WTC11 (cell line): ENCODE results near the gene GYS1. TPM values are rescaled to one million over a fixed set of nuclear protein-coding genes. Genes with fewer than 3 reads are reported as not detected.

ENCODE experiments used
- ETV6 ChIP-seq: sonication (generic); formaldehyde crosslinking; IDR thresholded peaks from 2 replicates; pipeline ENCODE4 v1.8.1; 2022; ENCODE audit warnings: mild to moderate bottlenecking, missing genetic modification reagents
- GABPB1 ChIP-seq: sonication (generic); formaldehyde crosslinking; IDR thresholded peaks from 2 replicates; pipeline ENCODE4 v1.8.1; 2023; ENCODE audit warnings: mild to moderate bottlenecking, missing genetic modification reagents
- GTF2I ChIP-seq: fragments of 250-450 bp; sonication (Bioruptor Pico); conservative IDR thresholded peaks from 2 replicates; pipeline ENCODE4 v1.4.0; 2021; ENCODE audit warnings: mild to moderate bottlenecking
- MXD4 ChIP-seq: fragments of 250-450 bp; sonication (Bioruptor Pico); IDR thresholded peaks from 2 replicates; pipeline ENCODE4 v1.8.0; 2021; ENCODE audit warnings: mild to moderate bottlenecking, moderate library complexity, borderline replicate concordance
- NFYB ChIP-seq: sonication (generic); formaldehyde crosslinking; conservative IDR thresholded peaks from 2 replicates; pipeline ENCODE4 v1.8.0; 2022; ENCODE audit warnings: low read depth, missing genetic modification reagents
- NR2C2 ChIP-seq: sonication (generic); formaldehyde crosslinking; IDR thresholded peaks from 2 replicates; pipeline ENCODE4 v1.8.0; 2022; ENCODE audit warnings: mild to moderate bottlenecking, missing genetic modification reagents
- PRRX2 ChIP-seq: fragments of 250-450 bp; sonication (Bioruptor Pico); IDR thresholded peaks from 2 replicates; pipeline ENCODE4 v1.8.0; 2021; ENCODE audit warnings: mild to moderate bottlenecking
- RORB ChIP-seq: fragments of 250-450 bp; sonication (Bioruptor Pico); IDR thresholded peaks from 2 replicates; pipeline ENCODE4 v1.9.0; 2021; ENCODE audit warnings: mild to moderate bottlenecking
- SMAD3 ChIP-seq: sonication (generic); formaldehyde crosslinking; IDR thresholded peaks from 2 replicates; pipeline ENCODE4 v1.8.0; 2022; ENCODE audit warnings: missing genetic modification reagents, mild to moderate bottlenecking, borderline replicate concordance
- ZNF121 ChIP-seq: sonication (generic); formaldehyde crosslinking; IDR thresholded peaks from 2 replicates; pipeline ENCODE4 v1.8.0; 2023; ENCODE audit warnings: missing genetic modification reagents
- ZNF138 ChIP-seq: sonication (generic); formaldehyde crosslinking; conservative IDR thresholded peaks from 2 replicates; pipeline ENCODE4 v1.8.1; 2022; ENCODE audit warnings: mild to moderate bottlenecking, moderate library complexity, missing genetic modification reagents
- ZNF232 ChIP-seq: sonication (generic); formaldehyde crosslinking; IDR thresholded peaks from 2 replicates; pipeline ENCODE4 v1.8.0; 2022; ENCODE audit warnings: mild to moderate bottlenecking, missing genetic modification reagents
- ZNF671 ChIP-seq: fragments of 250-450 bp; sonication (Bioruptor Pico); IDR thresholded peaks from 2 replicates; pipeline ENCODE4 v1.8.0; 2021; ENCODE audit warnings: mild to moderate bottlenecking
- total RNA-seq: library from RNA; stranded (reverse); gene quantifications from 3 replicates; pipeline ENCODE4 v1.2.3, GENCODE V29; 2021
- TF ChIP-seq, protein P1 (sequence below): sonication (generic); formaldehyde crosslinking; IDR thresholded peaks from 2 replicates; pipeline ENCODE4 v1.8.1; 2023; ENCODE audit warnings: mild to moderate bottlenecking, missing genetic modification reagents, moderate library complexity
- TF ChIP-seq, protein P2 (sequence below): fragments of 250-450 bp; sonication (Bioruptor Pico); IDR thresholded peaks from 2 replicates; pipeline ENCODE4 v1.9.0; 2021; ENCODE audit warnings: mild to moderate bottlenecking, borderline replicate concordance
- TF ChIP-seq, protein P3 (sequence below): sonication (generic); formaldehyde crosslinking; conservative IDR thresholded peaks from 2 replicates; pipeline ENCODE4 v1.8.1; 2023; ENCODE audit warnings: mild to moderate bottlenecking, low read depth, missing genetic modification reagents, moderate library complexity
- TF ChIP-seq, protein P4 (sequence below): sonication (generic); formaldehyde crosslinking; IDR thresholded peaks from 2 replicates; pipeline ENCODE4 v1.8.0; 2022; ENCODE audit warnings: mild to moderate bottlenecking, missing genetic modification reagents
- TF ChIP-seq, protein P5 (sequence below): fragments of 250-450 bp; sonication (Bioruptor Pico); IDR thresholded peaks from 2 replicates; pipeline ENCODE4 v1.8.0; 2021; ENCODE audit warnings: mild to moderate bottlenecking
- TF ChIP-seq, protein P6 (sequence below): sonication (generic); formaldehyde crosslinking; IDR thresholded peaks from 2 replicates; pipeline ENCODE4 v1.8.1; 2023; ENCODE audit warnings: mild to moderate bottlenecking, missing genetic modification reagents
- TF ChIP-seq, protein P7 (sequence below): sonication (generic); formaldehyde crosslinking; IDR thresholded peaks from 2 replicates; pipeline ENCODE4 v1.8.0; 2022; ENCODE audit warnings: mild to moderate bottlenecking, missing genetic modification reagents
- TF ChIP-seq, protein P8 (sequence below): sonication (generic); formaldehyde crosslinking; IDR thresholded peaks from 2 replicates; pipeline ENCODE4 v1.8.0; 2023; ENCODE audit warnings: mild to moderate bottlenecking, missing genetic modification reagents
- TF ChIP-seq, protein P9 (sequence below): sonication (generic); formaldehyde crosslinking; IDR thresholded peaks from 2 replicates; pipeline ENCODE4 v1.8.1; 2023; ENCODE audit warnings: mild to moderate bottlenecking, missing genetic modification reagents

GYS1 gene
- total RNA-seq, 1 experiment from 2014 or later, result 52.0 TPM

DNA sequence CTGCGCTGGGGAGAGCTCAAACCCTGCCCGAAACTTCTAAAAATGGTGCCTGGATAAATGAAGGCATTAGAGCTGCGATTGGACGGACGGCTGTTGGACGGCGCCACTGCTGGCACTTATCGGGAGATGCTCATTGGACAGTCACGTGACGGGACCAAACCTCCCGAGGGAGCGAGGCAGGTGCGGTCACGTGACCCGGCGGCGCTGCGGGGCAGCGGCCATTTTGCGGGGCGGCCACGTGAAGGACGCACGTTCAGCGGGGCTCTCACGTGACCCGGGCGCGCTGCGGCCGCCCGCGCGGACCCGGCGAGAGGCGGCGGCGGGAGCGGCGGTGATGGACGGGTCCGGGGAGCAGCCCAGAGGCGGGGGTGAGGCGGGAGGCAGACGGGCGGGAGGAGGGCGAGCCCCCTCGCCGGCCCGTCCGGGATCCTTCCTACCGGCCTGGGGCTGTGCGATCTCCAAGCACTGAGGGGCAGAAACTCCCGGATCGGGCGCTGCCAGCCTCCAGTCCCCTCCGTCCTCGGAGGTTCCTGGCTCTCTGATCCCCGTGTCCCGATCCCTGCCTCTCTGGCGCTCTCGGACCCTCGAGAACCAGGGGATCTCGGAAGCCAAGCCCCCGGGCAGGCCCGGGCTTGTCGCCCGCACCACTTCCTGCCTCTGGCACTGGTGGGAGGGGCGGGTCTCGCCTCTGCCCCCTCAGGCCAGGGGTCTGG, 38.4 kb downstream of the GYS1 start, which contains the start of gene BAX (continued):
- TF ChIP-seq, protein P1, sequence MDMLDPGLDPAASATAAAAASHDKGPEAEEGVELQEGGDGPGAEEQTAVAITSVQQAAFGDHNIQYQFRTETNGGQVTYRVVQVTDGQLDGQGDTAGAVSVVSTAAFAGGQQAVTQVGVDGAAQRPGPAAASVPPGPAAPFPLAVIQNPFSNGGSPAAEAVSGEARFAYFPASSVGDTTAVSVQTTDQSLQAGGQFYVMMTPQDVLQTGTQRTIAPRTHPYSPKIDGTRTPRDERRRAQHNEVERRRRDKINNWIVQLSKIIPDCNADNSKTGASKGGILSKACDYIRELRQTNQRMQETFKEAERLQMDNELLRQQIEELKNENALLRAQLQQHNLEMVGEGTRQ (CRISPR knock-in tag), result peak; percentile 100
- TF ChIP-seq SMAD3 (CRISPR knock-in tag) (no peak), RORB (CRISPR knock-in tag) (no peak), GABPB1 (CRISPR knock-in tag) (no peak), ZNF121 (no peak), GTF2I (CRISPR knock-in tag) (no peak), NR2C2 (0 out of 2 replicates have a peak, but pooled peaks have one; percentile 20), ZNF671 (no peak), NFYB (CRISPR knock-in tag) (no peak), ZNF138 (no peak), PRRX2 (CRISPR knock-in tag) (no peak), ZNF232 (CRISPR knock-in tag) (0 out of 2 replicates have a peak, but pooled peaks have one; percentile 25), MXD4 (no peak), ETV6 (CRISPR knock-in tag) (peak; percentile 65)
- TF ChIP-seq, protein P2, sequence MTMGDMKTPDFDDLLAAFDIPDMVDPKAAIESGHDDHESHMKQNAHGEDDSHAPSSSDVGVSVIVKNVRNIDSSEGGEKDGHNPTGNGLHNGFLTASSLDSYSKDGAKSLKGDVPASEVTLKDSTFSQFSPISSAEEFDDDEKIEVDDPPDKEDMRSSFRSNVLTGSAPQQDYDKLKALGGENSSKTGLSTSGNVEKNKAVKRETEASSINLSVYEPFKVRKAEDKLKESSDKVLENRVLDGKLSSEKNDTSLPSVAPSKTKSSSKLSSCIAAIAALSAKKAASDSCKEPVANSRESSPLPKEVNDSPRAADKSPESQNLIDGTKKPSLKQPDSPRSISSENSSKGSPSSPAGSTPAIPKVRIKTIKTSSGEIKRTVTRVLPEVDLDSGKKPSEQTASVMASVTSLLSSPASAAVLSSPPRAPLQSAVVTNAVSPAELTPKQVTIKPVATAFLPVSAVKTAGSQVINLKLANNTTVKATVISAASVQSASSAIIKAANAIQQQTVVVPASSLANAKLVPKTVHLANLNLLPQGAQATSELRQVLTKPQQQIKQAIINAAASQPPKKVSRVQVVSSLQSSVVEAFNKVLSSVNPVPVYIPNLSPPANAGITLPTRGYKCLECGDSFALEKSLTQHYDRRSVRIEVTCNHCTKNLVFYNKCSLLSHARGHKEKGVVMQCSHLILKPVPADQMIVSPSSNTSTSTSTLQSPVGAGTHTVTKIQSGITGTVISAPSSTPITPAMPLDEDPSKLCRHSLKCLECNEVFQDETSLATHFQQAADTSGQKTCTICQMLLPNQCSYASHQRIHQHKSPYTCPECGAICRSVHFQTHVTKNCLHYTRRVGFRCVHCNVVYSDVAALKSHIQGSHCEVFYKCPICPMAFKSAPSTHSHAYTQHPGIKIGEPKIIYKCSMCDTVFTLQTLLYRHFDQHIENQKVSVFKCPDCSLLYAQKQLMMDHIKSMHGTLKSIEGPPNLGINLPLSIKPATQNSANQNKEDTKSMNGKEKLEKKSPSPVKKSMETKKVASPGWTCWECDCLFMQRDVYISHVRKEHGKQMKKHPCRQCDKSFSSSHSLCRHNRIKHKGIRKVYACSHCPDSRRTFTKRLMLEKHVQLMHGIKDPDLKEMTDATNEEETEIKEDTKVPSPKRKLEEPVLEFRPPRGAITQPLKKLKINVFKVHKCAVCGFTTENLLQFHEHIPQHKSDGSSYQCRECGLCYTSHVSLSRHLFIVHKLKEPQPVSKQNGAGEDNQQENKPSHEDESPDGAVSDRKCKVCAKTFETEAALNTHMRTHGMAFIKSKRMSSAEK, result no peak
- TF ChIP-seq, protein P3, sequence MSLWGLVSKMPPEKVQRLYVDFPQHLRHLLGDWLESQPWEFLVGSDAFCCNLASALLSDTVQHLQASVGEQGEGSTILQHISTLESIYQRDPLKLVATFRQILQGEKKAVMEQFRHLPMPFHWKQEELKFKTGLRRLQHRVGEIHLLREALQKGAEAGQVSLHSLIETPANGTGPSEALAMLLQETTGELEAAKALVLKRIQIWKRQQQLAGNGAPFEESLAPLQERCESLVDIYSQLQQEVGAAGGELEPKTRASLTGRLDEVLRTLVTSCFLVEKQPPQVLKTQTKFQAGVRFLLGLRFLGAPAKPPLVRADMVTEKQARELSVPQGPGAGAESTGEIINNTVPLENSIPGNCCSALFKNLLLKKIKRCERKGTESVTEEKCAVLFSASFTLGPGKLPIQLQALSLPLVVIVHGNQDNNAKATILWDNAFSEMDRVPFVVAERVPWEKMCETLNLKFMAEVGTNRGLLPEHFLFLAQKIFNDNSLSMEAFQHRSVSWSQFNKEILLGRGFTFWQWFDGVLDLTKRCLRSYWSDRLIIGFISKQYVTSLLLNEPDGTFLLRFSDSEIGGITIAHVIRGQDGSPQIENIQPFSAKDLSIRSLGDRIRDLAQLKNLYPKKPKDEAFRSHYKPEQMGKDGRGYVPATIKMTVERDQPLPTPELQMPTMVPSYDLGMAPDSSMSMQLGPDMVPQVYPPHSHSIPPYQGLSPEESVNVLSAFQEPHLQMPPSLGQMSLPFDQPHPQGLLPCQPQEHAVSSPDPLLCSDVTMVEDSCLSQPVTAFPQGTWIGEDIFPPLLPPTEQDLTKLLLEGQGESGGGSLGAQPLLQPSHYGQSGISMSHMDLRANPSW (CRISPR knock-in tag), result no peak
- TF ChIP-seq, protein P4, sequence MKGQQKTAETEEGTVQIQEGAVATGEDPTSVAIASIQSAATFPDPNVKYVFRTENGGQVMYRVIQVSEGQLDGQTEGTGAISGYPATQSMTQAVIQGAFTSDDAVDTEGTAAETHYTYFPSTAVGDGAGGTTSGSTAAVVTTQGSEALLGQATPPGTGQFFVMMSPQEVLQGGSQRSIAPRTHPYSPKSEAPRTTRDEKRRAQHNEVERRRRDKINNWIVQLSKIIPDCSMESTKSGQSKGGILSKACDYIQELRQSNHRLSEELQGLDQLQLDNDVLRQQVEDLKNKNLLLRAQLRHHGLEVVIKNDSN (CRISPR knock-in tag), result peak; percentile 99
- TF ChIP-seq, protein P5, sequence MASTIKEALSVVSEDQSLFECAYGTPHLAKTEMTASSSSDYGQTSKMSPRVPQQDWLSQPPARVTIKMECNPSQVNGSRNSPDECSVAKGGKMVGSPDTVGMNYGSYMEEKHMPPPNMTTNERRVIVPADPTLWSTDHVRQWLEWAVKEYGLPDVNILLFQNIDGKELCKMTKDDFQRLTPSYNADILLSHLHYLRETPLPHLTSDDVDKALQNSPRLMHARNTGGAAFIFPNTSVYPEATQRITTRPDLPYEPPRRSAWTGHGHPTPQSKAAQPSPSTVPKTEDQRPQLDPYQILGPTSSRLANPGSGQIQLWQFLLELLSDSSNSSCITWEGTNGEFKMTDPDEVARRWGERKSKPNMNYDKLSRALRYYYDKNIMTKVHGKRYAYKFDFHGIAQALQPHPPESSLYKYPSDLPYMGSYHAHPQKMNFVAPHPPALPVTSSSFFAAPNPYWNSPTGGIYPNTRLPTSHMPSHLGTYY, result no peak
- TF ChIP-seq, protein P6, sequence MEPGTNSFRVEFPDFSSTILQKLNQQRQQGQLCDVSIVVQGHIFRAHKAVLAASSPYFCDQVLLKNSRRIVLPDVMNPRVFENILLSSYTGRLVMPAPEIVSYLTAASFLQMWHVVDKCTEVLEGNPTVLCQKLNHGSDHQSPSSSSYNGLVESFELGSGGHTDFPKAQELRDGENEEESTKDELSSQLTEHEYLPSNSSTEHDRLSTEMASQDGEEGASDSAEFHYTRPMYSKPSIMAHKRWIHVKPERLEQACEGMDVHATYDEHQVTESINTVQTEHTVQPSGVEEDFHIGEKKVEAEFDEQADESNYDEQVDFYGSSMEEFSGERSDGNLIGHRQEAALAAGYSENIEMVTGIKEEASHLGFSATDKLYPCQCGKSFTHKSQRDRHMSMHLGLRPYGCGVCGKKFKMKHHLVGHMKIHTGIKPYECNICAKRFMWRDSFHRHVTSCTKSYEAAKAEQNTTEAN (CRISPR knock-in tag), result no peak
- TF ChIP-seq, protein P7, sequence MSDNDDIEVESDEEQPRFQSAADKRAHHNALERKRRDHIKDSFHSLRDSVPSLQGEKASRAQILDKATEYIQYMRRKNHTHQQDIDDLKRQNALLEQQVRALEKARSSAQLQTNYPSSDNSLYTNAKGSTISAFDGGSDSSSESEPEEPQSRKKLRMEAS (CRISPR knock-in tag), result peak; percentile 88
- TF ChIP-seq, protein P8, sequence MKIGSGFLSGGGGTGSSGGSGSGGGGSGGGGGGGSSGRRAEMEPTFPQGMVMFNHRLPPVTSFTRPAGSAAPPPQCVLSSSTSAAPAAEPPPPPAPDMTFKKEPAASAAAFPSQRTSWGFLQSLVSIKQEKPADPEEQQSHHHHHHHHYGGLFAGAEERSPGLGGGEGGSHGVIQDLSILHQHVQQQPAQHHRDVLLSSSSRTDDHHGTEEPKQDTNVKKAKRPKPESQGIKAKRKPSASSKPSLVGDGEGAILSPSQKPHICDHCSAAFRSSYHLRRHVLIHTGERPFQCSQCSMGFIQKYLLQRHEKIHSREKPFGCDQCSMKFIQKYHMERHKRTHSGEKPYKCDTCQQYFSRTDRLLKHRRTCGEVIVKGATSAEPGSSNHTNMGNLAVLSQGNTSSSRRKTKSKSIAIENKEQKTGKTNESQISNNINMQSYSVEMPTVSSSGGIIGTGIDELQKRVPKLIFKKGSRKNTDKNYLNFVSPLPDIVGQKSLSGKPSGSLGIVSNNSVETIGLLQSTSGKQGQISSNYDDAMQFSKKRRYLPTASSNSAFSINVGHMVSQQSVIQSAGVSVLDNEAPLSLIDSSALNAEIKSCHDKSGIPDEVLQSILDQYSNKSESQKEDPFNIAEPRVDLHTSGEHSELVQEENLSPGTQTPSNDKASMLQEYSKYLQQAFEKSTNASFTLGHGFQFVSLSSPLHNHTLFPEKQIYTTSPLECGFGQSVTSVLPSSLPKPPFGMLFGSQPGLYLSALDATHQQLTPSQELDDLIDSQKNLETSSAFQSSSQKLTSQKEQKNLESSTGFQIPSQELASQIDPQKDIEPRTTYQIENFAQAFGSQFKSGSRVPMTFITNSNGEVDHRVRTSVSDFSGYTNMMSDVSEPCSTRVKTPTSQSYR (CRISPR knock-in tag), result no peak
- TF ChIP-seq, protein P9, sequence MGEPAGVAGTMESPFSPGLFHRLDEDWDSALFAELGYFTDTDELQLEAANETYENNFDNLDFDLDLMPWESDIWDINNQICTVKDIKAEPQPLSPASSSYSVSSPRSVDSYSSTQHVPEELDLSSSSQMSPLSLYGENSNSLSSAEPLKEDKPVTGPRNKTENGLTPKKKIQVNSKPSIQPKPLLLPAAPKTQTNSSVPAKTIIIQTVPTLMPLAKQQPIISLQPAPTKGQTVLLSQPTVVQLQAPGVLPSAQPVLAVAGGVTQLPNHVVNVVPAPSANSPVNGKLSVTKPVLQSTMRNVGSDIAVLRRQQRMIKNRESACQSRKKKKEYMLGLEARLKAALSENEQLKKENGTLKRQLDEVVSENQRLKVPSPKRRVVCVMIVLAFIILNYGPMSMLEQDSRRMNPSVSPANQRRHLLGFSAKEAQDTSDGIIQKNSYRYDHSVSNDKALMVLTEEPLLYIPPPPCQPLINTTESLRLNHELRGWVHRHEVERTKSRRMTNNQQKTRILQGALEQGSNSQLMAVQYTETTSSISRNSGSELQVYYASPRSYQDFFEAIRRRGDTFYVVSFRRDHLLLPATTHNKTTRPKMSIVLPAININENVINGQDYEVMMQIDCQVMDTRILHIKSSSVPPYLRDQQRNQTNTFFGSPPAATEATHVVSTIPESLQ (CRISPR knock-in tag), result no peak
